ENCODE results near the gene KRTAP10-6.

GRCh38 chr21:44574457-44575306 lies 17.6 kb downstream of the KRTAP10-6 start:
- TF ChIP-seq CTCF (IDR thresholded peaks at IDR 0.05) (no peak), POLR2A (IDR thresholded peaks at IDR 0.05) (no peak)

Data from testis (tissue), 2 donors.